HG03469 (cell line): ENCODE measurements around the gene CTTN.

Experiments used
- ATAC-seq: cut with Tn5 transposase; IDR thresholded peaks from one replicate; pipeline ENCODE4 v1.9.1; 2021; ENCODE audit warnings: mild to moderate bottlenecking, moderate library complexity, moderate number of reproducible peaks; ENCODE audit not compliant: unreplicated experiment

Gene CTTN

GRCh38 chr11:70471254-70471653 is 72.9 kb downstream of the CTTN start:
- ATAC-seq = no peak

GRCh38 chr11:70472240-70472639 is 73.9 kb downstream of the CTTN start:
- no peak for ATAC-seq

GRCh38 chr11:70473186-70473872 is 75.0 kb downstream of the CTTN start:
- ATAC-seq = no peak

GRCh38 chr11:70473873-70474690 is 75.8 kb downstream of the CTTN start:
- no peak for ATAC-seq

GRCh38 chr11:70474710-70475109 is 76.4 kb downstream of the CTTN start:
- no peak for ATAC-seq

- ATAC-seq = no peak
Observed at GRCh38 chr11:70476669-70477068, 78.3 kb downstream of the CTTN start.

GRCh38 chr11:70477176-70477575 is 78.8 kb downstream of the CTTN start:
- no peak for ATAC-seq

GRCh38 chr11:70477609-70478008 is 79.3 kb downstream of the CTTN start:
- ATAC-seq = no peak

- ATAC-seq = no peak
Observed at GRCh38 chr11:70478166-70478890, 80.0 kb downstream of the CTTN start.

- no peak for ATAC-seq
Observed at GRCh38 chr11:70480711-70481110, 82.4 kb downstream of the CTTN start.

- ATAC-seq = no peak
Observed at GRCh38 chr11:70481625-70482528, 83.5 kb downstream of the CTTN start.

GRCh38 chr11:70482529-70482917 is 84.2 kb downstream of the CTTN start:
- ATAC-seq = no peak

- ATAC-seq = no peak
Observed at GRCh38 chr11:70483077-70483861, 84.9 kb downstream of the CTTN start.

- ATAC-seq = no peak
Observed at GRCh38 chr11:70483917-70484316, 85.6 kb downstream of the CTTN start.

- ATAC-seq = no peak
Observed at GRCh38 chr11:70485326-70486025, 87.1 kb downstream of the CTTN start.

GRCh38 chr11:70486026-70486415 is 87.7 kb downstream of the CTTN start:
- ATAC-seq = no peak
